GM06990 (cell line): Measurements from ENCODE around the gene KNTC1.

Experiments
- DNase-seq: peaks from one replicate; pipeline ENCODE4 v3.0.0-alpha.2; 2011; ENCODE audit not compliant: insufficient read length; ENCODE audit errors: extremely low read depth
- H3K27me3 ChIP-seq: replicated peaks from 2 replicates; pipeline ENCODE4 v1.6.0; 2011; ENCODE audit warnings: low read length; ENCODE audit not compliant: control insufficient read depth, insufficient read depth
- H3K36me3 ChIP-seq: 2 replicates; pipeline ENCODE4 v1.5.1; 2011; ENCODE audit warnings: low read length; ENCODE audit not compliant: control insufficient read depth, insufficient read depth
- H3K4me3 ChIP-seq: replicated peaks from 2 replicates; pipeline ENCODE4 v1.5.1; 2011; ENCODE audit warnings: low read depth, mild to moderate bottlenecking, control low read depth, low read length
- TF ChIP-seq, protein P1 (sequence below): IDR thresholded peaks from 2 replicates; pipeline ENCODE4 v1.5.1; 2011; ENCODE audit warnings: low read length, control low read depth, mild to moderate bottlenecking, inconsistent platforms; ENCODE audit not compliant: insufficient read depth, poor library complexity, severe bottlenecking

KNTC1 gene

DNA sequence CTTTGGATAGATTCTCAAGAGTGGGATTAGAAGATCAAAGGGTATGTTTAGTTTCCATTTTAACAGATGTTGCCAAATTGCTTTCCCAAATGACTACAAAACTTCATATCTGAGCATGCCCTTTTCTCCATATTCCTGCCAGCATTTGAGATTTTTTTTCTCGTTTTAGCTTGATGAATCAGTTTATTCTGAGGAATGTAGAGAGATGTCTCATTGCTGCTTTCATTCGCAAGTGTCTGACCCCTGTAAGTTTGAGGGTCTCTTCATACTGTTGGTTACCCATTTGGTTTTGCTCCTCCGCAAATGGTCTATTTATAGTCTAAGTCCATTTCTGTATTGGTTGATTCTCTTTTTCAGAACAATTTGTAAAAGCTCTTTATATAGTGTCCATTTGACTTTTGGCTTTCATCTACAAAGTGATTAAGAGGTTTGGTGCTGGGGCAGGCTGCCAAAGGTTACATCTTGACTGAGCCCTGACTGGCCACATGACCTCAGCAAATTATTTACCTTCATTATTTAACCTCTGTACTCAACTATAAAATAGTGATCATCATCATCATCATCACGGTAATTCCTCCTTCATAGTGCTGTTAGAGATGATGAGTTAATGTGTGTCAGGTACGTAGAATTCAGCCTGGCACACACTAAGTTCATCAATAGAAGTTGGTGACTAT, 142.5 kb downstream of the KNTC1 start:
- no peak overlapping the region for H3K4me3 ChIP-seq
- TF ChIP-seq, protein P1, sequence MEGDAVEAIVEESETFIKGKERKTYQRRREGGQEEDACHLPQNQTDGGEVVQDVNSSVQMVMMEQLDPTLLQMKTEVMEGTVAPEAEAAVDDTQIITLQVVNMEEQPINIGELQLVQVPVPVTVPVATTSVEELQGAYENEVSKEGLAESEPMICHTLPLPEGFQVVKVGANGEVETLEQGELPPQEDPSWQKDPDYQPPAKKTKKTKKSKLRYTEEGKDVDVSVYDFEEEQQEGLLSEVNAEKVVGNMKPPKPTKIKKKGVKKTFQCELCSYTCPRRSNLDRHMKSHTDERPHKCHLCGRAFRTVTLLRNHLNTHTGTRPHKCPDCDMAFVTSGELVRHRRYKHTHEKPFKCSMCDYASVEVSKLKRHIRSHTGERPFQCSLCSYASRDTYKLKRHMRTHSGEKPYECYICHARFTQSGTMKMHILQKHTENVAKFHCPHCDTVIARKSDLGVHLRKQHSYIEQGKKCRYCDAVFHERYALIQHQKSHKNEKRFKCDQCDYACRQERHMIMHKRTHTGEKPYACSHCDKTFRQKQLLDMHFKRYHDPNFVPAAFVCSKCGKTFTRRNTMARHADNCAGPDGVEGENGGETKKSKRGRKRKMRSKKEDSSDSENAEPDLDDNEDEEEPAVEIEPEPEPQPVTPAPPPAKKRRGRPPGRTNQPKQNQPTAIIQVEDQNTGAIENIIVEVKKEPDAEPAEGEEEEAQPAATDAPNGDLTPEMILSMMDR: no peak
- no peak for DNase-seq

DNA sequence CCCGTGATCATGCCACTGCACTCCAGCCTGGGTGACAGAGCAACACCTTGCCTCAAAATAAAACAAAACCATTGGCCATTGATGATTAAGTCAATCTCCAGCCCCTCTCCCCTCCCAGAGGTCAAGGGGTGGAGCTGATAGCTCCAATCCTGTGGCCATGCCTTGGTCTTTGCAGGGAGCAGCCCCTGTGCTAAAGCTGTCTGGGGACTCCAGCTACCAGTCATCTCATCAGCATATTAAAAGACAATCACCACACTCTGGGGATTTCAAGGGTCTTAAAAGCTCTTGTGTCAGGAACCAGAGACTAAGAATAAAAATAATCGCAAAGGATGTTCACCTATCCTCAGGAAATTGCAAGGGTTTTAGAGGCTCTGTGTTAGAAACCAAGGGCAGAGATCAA, 145.5 kb downstream of the KNTC1 start:
- Histone ChIP-seq H3K36me3 (no peaks in the 10 kb centered on the region), H3K4me3 (no peak overlapping the region), H3K27me3 (no peaks in the 10 kb centered on the region)
- no peak for DNase-seq
- TF ChIP-seq, protein P1: no peak

More for the DNA sequence above, 142.5 kb downstream of the KNTC1 start:
- no peaks in the 10 kb centered on the region for H3K36me3 ChIP-seq
- no peaks in the 10 kb centered on the region for H3K27me3 ChIP-seq
